Kidney capillary endothelial cell (primary cell): ENCODE measurements around the gene RNU2-1.
"Not testable (repeated sequence)": the region's sequence is repeated elsewhere in the genome, so short reads cannot be mapped to it uniquely, and the experiment has no call there.

Experiments used
- DNase-seq: peaks from one replicate; pipeline ENCODE4 v3.0.0-alpha.2; 2018; ENCODE audit warnings: low spot score

RNU2-1 gene

DNA sequence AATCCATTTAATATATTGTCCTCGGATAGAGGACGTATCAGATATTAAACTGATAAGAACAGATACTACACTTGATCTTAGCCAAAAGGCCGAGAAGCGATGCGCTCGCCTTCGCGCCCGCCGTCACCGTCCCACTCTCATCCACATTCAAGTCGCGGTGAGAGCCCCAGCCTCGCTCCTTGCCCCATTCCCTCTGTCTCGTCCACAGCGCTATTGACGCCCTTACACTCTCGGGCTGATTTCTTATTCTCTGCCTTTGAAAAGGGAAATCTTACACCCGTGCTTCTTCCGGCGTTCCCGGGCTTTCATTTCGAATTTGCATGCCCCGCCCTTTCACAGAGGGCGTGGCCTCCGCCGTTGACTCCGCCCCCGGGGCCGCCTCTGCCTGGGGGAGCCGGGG, at the start of gene RNU2-1:
Gene RNU2-1 (minus strand): TSS at position 101 of the 400 bp plus-strand sequence.
- not testable (repeated sequence) for DNase-seq

- DNase-seq, result not testable (repeated sequence)
Measured at GRCh38 chr17:43272914-43273313, 39.1 kb upstream of the RNU2-1 start.

DNA sequence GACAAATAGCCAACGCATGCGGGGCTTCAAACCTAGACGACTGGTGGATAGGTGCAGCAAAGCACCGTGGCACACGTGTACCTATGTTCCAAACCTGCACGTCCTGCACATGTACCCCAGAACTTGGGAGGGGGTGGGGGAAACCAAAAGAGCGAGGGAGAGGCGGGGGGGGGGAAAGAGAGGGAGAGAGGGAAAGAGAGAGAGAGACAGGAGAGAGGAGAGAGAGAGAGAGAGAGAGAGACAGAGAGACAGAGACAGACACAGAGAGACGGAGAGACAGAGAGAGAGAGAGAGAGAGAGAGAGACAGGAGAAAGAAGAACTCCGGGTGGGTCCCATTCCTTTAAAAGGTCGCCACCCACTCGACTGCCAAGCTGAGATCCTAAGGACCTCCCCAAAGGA, 38.7 kb upstream of the RNU2-1 start:
- not testable (repeated sequence) for DNase-seq

DNA sequence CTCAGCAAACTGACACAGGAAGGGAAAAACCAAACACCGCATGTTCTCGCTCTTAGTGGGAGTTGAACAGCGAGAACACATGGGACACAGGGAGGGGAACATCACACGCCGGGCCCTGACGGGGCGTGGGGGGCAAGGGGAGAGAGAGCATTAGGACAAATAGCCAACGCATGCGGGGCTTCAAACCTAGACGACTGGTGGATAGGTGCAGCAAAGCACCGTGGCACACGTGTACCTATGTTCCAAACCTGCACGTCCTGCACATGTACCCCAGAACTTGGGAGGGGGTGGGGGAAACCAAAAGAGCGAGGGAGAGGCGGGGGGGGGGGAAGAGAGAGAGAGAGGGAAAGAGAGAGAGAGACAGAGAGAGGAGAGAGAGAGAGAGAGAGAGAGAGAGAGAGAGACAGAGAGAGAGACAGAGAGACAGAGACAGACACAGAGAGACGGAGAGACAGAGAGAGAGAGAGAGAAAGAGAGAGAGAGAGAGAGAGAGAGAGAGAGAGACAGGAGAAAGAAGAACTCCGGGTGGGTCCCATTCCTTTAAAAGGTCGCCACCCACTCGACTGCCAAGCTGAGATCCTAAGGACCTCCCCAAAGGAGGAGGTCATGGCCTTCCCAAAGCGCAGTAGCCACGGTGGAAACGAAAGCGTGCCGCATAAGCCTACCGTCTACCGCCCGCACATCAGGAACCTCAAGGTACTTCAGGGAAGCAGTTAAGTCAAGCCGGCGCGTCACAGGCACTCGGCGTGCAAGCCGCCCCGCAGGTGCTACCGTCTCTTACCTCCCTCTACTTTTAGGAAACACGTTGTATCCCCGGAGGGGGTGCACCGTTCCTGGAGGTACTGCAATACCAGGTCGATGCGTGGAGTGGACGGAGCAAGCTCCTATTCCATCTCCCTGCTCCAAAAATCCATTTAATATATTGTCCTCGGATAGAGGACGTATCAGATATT, 37.1 kb upstream of the RNU2-1 start:
- DNase-seq, result not testable (repeated sequence)

- not testable (repeated sequence) for DNase-seq
Measured at GRCh38 chr17:43246456-43246855, 12.7 kb upstream of the RNU2-1 start.

GRCh38 chr17:43240596-43241352, 7.0 kb upstream of the RNU2-1 start:
- not testable (repeated sequence) for DNase-seq

- not testable (repeated sequence) for DNase-seq
Measured at GRCh38 chr17:43239597-43239996, 5.8 kb upstream of the RNU2-1 start.

DNA sequence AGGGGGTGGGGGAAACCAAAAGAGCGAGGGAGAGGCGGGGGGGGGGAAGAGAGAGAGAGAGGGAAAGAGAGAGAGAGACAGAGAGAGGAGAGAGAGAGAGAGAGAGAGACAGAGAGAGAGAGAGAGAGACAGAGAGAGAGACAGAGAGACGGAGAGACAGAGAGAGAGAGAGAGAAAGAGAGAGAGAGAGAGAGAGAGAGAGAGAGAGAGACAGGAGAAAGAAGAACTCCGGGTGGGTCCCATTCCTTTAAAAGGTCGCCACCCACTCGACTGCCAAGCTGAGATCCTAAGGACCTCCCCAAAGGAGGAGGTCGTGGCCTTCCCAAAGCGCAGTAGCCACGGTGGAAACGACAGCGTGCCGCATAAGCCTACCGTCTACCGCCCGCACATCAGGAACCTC, 514 bp downstream of the RNU2-1 start:
- not testable (repeated sequence) for DNase-seq

DNA sequence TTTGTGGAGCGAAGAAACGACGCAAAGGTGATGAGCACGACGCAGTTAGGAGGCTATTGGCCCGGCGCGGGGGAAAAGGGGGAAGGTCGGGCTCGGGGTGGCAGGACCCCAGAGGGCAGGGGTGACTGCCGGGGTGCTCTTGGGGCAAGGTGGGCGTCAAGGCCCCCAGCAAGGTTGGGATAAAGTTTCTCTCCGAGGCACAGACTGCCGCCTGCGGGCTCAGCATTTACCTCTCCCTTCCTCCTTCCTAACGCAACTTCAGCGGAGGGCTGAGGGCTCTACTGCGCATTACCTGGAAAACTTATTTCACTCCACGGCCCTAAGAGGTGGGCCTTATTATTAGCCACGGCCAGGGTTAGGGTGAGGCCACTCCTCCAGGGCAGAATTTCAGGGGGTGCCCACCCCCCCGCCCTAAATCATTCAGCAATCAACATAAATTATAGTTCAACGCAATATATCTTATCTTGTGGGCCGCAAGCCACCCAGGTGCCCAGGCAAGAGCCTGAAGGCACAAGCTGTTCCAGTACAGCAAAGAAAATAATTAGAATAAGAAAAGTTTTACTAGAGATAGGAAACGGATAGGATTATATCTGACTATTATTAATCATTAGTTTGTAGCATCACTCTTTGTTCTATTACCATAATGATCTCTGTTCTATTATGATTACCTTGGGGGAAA, 1.6 kb downstream of the RNU2-1 start:
- DNase-seq, result not testable (repeated sequence)

DNA sequence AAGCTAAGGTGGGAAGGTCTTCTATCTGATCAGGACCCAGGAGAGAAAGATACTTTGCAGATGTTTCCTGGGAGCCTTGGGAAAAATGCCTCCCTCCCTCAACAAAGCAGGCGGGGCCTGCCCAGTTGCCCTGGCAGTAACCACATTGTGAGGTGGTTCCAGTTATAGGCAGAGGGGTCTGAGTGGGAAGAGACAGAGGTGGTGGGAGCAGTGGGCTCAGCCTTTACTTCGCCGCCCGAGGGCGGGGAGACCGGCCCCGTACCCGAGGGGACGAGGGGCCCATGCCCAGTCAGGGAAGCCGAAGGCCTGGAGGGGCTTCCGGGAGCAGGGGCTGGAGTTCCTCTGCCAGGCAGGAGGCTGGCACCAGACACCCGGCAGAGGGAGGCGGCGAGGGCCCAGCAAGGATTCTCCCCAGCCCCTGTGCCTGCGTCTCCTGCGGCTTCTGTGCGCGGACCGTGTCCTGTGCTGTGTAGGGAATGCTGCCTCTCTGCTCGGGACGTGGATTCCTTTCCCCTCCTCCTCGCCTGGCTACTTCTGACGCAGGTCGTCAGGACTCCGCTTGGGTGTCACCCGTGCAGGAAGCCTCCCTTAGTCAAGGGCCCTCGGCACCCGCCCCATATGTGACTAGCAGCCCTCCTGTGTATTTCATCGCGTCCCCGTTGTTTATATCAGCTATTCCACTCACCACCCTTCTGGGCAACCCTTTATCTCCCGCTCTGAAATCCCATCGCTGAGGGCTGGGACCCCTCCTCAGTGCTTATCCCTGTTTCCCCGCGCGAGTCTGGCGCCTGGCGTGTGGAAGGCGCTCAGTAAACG, 2.4 kb downstream of the RNU2-1 start:
- DNase-seq, result not testable (repeated sequence)

GRCh38 chr17:43228020-43228782, 5.6 kb downstream of the RNU2-1 start, which contains the start of gene CCDC200:
Gene CCDC200, minus strand, starts transcription at chr17:43228623. Its CDS starts 69 bp downstream, at chr17:43228554.
- not testable (repeated sequence) for DNase-seq

DNA sequence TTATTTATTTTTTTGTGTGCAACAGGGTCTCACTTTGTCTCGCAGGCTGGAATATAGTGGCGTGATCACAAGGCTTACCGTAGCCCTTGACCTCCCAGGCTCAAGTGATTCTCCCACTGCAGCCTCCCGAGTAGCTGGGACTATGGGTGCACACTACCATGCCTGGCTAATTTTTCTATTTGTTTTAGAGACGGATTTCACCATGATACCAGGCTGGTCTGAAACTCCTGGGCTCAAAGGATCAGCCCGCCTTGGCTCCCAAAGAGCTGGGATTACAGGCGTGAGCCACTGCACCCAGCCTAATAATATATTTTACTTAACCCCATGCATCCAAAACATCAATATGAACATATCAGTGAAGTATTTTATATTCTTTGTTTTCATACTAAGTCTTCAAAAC, 7.4 kb downstream of the RNU2-1 start:
- no peak for DNase-seq

DNA sequence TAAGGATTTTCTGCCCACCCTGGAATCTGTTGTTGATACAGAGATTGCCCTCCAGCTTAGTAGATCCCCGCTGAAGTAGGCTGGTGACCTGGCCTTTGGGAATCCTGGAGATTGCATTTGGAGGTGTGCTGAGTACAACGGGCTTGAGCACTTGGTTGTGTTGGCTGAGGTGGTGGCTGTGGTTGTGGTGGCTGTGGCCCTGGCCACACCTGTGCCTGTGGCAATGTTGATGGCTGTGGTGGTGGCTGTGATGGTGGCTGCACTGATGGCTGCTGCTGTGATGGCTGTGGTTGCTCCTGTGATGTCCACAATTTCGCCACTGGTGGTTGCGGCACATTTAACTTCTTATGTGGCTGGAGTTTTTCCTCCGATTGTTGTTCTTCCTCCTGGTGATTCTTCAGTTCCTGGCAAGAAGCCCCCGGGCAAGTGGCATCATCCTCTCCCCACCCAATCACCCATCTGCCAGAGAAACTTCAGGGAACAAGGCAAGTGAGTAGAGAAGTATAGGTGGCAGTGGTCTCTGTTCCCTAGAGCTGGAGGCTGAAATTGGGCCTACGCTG, 9.6 kb downstream of the RNU2-1 start:
- DNase-seq, result no peak

GRCh38 chr17:43220511-43221125, 13.2 kb downstream of the RNU2-1 start:
- no peak for DNase-seq

DNA sequence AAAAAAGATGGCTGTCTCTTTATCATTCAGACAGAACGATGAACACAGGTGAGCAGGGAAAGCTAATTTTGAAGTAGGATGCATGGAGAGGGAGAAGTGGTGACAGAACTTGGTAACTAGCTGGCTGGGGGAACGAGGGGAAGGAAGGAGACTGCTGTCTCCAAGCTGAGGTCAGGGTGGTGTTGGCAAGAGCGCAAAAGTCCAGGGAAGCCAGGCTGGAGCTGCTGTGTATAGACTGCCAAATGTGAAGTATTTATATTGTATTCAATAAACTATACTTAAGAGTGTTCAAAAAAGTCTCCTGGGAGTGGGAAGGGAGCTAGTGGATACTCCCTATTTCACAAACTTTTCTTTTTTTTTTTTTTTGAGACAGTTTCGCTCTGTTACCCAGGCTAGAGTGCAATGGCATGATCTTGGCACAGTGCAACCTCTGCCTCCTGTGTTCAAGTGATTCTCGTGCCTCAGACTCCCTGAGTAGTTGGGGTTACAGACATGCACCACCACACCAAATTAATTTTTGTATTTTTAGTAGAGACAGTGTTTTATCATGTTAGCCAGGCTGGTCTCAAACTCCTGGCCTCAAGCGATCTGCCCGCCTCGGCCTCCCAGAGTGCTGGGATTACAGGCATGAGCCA, 13.9 kb downstream of the RNU2-1 start:
- DNase-seq, result no peak

GRCh38 chr17:43219001-43219400, 14.8 kb downstream of the RNU2-1 start:
- DNase-seq, result no peak

GRCh38 chr17:43217614-43218087, 16.1 kb downstream of the RNU2-1 start:
- no peak for DNase-seq

- DNase-seq, result no peak
Measured at GRCh38 chr17:43216762-43217613, 16.8 kb downstream of the RNU2-1 start.
